Amniotic epithelial cell (primary cell): ENCODE measurements around the gene PRSS22.

Source experiments
- DNase-seq: peaks from one replicate; pipeline ENCODE4 v3.0.0-alpha.2; 2010; ENCODE audit warnings: low read depth

The PRSS22 gene

DNA sequence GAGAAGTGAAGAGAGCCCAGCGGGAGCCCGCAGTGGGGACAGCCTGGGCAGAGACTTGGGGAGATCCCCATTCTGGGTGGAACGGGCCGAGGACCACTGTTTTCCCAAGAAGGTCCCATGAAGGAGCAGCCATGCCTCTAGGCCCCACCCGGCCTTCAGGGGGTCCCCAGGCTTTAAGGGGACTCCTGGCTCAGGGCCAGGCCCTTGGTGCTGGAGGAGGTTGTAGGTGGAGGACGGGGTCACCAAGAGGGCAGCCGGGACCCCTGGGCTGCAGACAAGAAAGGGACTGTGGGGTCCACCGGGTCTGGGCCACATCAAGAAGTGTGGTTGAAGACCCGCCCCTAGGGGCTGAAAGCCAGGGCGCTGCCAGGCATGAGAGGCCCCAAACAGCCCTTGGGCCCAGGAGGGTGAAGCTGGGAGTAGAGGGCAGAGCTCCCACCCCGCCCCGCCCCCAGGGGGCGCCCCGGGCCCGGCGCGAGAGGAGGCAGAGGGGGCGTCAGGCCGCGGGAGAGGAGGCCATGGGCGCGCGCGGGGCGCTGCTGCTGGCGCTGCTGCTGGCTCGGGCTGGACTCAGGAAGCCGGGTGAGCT is 41.1 kb downstream of the PRSS22 start, which contains the start of gene PRSS21:
Gene PRSS21, plus strand, starts transcription at position 487 of the 589 bp plus-strand sequence. Its CDS starts 32 bp downstream, at position 519.
- DNase-seq = no peak

DNA sequence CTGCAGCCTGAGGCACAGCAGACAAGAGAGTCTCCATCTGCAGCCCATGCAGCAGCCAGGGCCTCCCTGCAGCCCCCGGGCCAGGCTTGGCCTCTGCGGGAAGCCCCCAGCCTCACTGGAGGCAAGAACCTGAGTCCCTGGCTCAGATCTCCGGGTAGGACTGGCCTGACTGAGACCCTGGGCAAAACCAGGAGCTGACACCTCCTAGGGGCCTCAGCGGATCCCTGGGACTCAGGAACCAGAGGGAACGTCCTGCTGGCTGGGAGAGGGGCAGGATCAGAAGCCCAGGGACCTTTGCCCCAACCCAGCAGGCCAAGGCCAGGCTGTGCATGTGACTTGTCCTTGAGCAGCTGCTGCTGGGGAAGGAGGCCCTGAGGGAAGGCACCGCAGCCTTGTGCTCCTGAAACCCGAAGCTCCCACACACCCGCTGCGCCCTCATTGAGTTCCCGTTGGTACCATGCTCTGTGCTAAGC is 42.6 kb downstream of the PRSS22 start:
- no peak for DNase-seq

DNA sequence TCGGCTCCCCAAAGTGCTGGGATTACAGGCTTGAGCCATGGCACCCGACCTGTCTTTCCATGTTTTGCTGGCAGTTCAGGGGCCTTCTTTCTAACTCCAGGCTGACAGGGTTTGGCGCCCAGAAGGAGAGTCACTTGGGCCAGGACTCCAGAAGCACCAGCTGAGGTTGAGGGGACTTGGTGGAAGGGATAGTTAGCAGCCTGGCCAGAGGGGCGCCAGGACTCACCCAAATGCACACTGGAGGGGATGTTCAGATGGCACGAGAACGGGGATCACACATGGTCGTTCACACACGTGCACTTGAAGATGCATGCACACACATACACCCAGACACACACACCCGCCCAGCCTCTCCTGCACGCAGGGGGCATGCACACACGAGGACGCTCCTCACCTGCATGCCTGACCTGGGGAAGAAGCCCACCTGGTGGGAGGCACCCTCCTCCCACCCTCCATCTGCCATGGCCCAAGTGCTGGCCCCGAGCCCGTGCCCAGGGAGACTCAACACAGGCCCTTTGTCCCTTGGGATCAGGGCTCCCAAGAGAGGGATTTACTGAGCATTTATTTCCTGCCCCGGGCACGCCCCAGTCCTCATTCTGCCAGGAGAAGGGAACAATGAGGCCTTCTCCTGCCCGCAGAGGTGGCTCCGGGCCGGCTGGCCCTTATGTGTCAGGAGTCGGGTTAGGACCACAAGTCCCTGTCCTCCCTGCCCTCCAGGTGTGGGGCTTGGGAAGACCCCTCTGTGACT is 43.2 kb downstream of the PRSS22 start:
- DNase-seq = no peak

DNA sequence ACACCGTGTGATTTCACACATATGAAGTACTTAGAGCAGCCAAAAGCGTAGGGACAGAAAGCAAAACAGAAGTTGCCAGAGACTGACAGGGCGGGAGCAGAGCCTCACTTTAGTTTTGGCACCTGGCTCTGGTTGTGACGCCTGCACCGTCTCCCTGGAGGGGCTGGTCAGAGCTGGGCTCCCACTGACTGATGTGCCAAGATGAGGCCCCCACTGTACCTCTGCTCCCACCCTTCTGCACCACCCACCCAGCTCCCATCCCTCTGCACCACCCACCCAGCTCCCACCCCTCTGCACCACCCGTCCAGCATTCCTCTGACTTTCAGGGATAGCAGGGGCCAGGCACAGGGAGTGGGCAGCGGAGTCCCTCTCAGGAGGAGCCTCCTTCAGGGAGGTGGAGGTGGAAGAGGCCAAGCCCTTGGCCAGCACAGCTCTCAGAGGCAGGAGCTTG is 44.2 kb downstream of the PRSS22 start:
- DNase-seq = no peak

DNA sequence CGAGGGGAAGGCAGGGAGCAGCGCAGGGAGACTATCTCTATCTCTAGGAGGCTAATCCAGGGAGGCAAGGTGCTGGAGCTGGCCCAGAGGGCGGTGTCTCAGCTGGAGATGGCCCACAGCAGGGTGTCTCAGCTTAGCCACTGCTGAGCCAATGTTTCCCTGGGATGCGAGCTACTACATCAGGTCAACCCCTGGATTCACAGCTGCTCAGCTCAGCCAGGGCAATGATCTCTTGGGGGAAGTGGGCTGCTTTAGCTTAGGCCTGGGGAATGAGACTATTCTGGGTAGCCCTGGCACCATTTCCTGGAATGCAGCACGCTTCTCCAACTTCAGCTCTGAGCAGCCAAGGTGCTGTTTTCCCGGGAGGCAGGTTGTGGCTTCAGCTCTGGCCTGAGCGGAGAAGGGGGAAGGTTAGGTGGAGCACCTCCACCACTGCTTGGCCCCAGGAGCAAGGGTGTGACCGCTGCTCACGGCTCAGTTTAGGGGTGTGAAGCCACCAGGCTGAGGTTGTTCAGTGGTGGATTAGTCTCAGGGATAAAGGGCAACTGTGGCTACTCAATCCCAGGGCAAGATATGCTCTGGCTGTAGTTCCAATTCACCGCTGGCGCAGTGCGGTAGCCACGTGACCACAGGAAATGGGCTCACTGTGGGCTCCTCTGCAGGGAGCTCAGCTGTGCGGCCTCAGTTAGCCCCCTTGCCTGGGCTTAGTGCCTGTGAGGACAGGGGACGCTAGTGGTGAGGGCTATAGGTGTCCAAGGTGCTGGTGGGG is 46.1 kb downstream of the PRSS22 start:
- no peak for DNase-seq

DNA sequence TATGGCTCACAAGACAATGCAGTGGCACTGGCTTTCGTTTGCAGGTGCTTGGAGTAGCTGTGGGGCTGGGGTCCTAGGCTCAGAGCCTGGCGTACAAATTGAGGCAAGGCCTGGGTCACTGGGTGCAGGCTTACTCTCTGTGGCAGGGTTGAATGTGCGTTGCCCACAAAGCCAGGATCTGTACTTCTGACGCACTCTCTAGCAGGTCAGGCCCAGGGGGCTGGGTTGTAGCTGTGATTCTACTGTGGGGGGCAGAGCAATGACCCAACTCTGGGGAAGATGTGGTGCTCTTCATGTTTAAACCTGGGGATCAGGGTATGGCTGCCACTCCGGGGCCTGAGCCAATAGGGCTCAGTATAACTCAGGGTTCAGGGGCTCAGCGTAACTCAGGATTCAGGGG is 47.3 kb downstream of the PRSS22 start:
- DNase-seq = no peak

DNA sequence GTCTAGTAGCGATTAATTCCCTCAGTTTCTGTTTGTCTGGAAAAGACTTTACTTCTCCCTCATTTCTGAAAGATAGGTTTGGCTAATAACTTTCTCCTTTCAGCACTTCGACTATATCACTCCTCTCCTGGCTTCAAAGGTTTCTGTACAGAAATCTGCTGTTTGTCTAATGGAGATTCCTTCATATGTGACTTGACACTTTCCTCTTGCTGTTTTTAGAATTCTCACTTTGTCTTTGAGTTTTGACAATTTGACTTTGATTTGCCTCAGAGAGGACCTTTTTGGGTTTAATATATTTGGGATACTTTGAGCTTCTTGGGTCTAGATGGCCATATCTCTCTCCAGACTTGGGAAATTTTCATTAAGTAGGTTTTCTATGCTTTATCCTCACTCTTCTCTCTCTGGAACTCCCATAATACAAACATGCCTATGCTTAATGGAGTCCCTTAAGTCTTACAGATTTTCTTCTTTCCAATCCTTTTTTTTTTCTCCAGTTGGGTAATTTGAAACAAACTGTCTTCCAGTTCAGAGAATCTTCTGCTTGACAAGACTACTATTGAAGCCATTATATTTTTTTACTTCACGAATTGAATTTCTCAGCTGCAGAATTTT is 48.7 kb downstream of the PRSS22 start:
- DNase-seq = no peak

DNA sequence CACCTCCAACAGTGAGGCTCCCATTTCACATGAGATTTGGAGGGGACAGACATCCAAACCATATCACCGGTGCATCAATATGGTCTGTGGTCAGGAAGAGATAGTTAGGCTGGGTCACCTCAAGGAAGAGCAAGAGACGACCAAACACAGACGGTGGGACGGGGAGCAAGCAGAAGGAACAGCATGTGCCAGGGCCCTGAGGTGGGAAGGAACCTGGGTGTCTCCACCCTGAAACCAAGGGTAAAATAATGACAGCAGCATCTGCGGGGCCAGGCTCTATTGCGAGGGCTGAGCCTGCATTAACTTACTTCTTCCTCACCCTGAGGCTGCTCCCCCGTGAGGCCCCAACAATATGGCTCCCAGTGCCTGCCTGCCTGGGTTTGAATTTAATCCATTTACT is 49.8 kb downstream of the PRSS22 start:
- no peak for DNase-seq

DNA sequence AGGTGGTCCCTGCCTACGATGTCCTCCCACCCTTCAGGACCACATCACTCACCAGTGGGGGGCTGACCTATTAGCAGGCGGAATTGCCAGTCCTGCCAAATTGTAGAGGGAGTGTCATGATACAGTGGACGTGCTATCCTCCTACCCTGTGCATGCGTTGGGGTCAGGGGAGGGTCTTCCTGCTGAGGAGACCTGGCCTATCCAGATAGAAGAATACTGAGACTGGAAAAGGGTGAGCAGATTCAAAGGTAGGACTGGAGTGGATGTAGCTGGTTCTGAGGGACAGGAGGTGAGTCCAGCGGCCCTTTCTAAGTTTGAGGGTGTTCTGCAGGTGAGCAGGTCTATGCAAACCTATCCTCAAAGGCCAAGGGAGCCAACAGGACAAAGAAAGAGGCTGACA is 51.7 kb downstream of the PRSS22 start:
- DNase-seq = no peak

DNA sequence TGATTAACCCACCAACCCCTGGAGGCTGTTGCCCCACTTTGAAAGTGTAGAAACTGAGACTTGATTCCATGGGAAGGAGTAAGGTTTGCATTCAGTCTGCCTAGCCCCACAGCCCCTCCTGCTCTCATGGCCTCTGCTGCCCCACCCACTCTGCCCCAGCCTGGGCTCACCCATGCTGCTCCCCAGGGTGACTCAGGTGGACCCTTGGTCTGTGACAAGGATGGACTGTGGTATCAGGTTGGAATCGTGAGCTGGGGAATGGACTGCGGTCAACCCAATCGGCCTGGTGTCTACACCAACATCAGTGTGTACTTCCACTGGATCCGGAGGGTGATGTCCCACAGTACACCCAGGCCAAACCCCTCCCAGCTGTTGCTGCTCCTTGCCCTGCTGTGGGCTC is 53.2 kb downstream of the PRSS22 start:
- no peak for DNase-seq

DNA sequence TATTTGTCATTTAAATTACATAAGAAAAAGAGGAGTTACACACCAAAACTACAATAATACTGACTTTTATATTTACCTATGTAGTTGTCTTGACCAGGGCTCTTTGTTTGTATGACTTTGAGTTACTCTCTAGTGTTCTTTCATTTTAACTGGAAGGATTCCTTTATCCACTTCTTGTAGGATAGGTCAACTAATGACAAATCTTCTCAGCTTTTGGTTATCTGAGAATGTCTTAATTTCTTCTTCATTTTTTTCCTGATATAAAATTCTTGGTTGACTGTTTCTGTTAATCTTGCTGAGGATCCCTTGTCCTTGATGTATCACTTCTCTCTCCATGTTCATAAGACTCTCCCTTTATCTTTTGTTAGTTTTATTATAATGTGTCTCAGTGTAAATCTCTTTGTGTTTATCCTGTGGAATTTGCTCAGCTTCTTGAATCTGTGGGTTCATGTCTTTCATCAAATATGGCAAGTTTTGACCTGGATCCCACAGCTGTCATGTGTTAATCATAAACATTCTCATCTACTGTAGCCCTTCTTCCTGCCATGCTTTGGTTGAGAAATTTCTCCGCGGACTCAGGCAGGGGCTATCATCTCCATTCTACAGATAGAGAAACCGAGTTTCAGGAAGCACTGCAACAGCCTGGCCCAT is 54.3 kb downstream of the PRSS22 start:
- DNase-seq = no peak
